ENCODE measurements around the gene ARHGEF12. TPM values are rescaled to one million over a fixed set of nuclear protein-coding genes. Genes with fewer than 3 reads are reported as not detected.

ARHGEF12 gene
- polyA plus RNA-seq, 3 donors, result 0.25 to 0.87 (median 0.27) TPM

DNA sequence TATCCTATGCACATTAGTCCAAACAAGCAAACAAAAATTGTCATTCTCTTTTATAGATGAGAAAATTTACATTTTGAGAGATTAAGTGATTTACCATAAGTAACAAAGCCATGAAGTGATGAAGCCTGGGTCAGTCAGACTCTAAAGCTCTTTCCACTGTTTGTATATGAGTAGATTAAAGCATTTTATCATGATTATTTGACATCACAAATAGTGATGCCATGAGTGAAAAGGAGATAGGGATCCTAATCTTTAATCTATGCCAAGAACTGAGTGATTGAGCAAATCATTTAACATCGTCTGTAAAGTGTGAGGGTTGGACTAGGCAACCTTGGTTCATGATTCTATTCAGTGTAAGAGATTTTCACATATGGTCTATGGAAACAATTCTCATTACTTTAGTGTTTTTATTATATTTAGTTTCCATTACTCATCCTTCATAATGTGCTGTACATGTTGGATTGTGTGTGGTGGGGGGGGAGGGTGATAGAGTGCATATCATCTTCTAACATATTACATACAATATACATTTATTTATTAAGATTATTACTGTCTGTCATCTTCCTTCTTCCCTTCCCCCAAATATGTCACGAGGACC, 50.7 kb downstream of the ARHGEF12 start:
- Mint-ChIP-seq H3K27me3 (ENCODE audit: low read depth in 3 of 3) (peaks cover 9 to 47% (median 33%) of the 10 kb centered on the region in 3 donors), H3K9me3 (peaks cover 2 to 11% (median 2%) of the 10 kb centered on the region in 7 donors), H3K27ac (no peak overlapping the region), H3K4me3 (no peak overlapping the region), H3K4me1 (no peaks in the 10 kb centered on the region), H3K36me3 (no peaks in the 10 kb centered on the region)
- peaks cover 41 to 78% of the 10 kb centered on the region in 2 donors for H3K27me3 ChIP-seq (ENCODE audit: control insufficient read depth in 2 of 2, insufficient read depth in 2 of 2, low read length in 2 of 2)
- no peaks in the 10 kb centered on the region for H3K79me2 ChIP-seq (ENCODE audit: insufficient read depth, low read length)
- no peak overlapping the region for H3K27ac ChIP-seq (ENCODE audit: low read depth in 1 of 2, low read length in 2 of 2)
- no peak for TF ChIP-seq CTCF (IDR thresholded peaks at IDR 0.05)
- no peaks in the 10 kb centered on the region for H4K20me1 ChIP-seq (ENCODE audit: insufficient read depth, low read length)
- DNase-seq, result no peak
- no peaks in the 10 kb centered on the region for H3K36me3 ChIP-seq (replicated peaks in 1 of 2; ENCODE audit: control insufficient read depth in 1 of 2, insufficient read depth in 2 of 2, low read length in 2 of 2)
- intact Hi-C loops (cut with micrococcal nuclease), result no loop called here
- H2AFZ ChIP-seq (ENCODE audit: insufficient read depth, low read depth, low read length, poor library complexity, severe bottlenecking), result no peak overlapping the region
- H3K4me2 ChIP-seq (replicated peaks; ENCODE audit: extremely low read depth, low read length, poor library complexity, severe bottlenecking), result no peak overlapping the region
- no peak overlapping the region for H3K9ac ChIP-seq (ENCODE audit: insufficient read depth, low read length, poor library complexity, severe bottlenecking)
- H3K4me1 ChIP-seq (ENCODE audit: control insufficient read depth in 1 of 2, insufficient read depth in 2 of 2, low read length in 2 of 2), result no peaks in the 10 kb centered on the region
- no CpG with 5 or more reads among the region's 2 CpGs for WGBS (ENCODE audit: insufficient coverage)
- no peaks in the 10 kb centered on the region for H3K9me3 ChIP-seq (replicated peaks in 1 of 2; ENCODE audit: control insufficient read depth in 1 of 2, insufficient read depth in 1 of 2, low read length in 2 of 2)
- H3K4me3 ChIP-seq (replicated peaks in 1 of 3; ENCODE audit: low read depth in 2 of 3, low read length in 3 of 3), result no peak overlapping the region

DNA sequence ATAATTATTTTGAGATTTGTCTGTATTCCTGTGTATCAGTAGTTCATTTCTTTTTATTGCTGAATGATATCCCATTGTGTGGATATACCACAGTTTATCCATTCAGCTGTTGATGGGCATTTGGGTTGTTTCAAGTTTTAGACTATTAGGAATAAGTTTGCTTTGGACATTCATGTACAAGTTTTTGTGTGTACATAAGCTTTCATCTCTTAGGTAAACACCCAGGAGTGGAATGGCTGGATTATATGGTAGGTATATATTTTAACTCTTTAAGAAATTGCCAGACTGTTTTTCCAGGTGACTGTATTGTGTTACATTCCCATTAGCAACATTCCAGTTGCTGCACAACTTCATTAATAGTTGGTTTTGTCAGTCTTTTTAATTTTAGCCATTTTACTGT, 52.0 kb downstream of the ARHGEF12 start:
- no peak overlapping the region for H3K4me2 ChIP-seq (replicated peaks; ENCODE audit: extremely low read depth, low read length, poor library complexity, severe bottlenecking)
- Mint-ChIP-seq H3K36me3 (no peaks in the 10 kb centered on the region), H3K27me3 (ENCODE audit: low read depth in 3 of 3) (peaks cover 13 to 51% (median 30%) of the 10 kb centered on the region in 3 donors), H3K4me1 (no peaks in the 10 kb centered on the region), H3K27ac (no peak overlapping the region), H3K4me3 (no peak overlapping the region), H3K9me3 (peaks cover 0 to 7% (median 2%) of the 10 kb centered on the region in 7 donors)
- H3K9me3 ChIP-seq (replicated peaks in 1 of 2; ENCODE audit: control insufficient read depth in 1 of 2, insufficient read depth in 1 of 2, low read length in 2 of 2), result no peaks in the 10 kb centered on the region
- no peak overlapping the region for H3K4me3 ChIP-seq (replicated peaks in 1 of 3; ENCODE audit: low read depth in 2 of 3, low read length in 3 of 3)
- H3K27me3 ChIP-seq (ENCODE audit: control insufficient read depth in 2 of 2, insufficient read depth in 2 of 2, low read length in 2 of 2), result peaks cover 42 to 78% of the 10 kb centered on the region in 2 donors
- no peaks in the 10 kb centered on the region for H3K4me1 ChIP-seq (ENCODE audit: control insufficient read depth in 1 of 2, insufficient read depth in 2 of 2, low read length in 2 of 2)
- no peaks in the 10 kb centered on the region for H3K36me3 ChIP-seq (replicated peaks in 1 of 2; ENCODE audit: control insufficient read depth in 1 of 2, insufficient read depth in 2 of 2, low read length in 2 of 2)
- TF ChIP-seq CTCF (IDR thresholded peaks at IDR 0.05), result no peak
- no peaks in the 10 kb centered on the region for H3K79me2 ChIP-seq (ENCODE audit: insufficient read depth, low read length)
- no peak for DNase-seq
- no peak overlapping the region for H3K27ac ChIP-seq (ENCODE audit: low read depth in 1 of 2, low read length in 2 of 2)
- no peaks in the 10 kb centered on the region for H4K20me1 ChIP-seq (ENCODE audit: insufficient read depth, low read length)
- no peak overlapping the region for H2AFZ ChIP-seq (ENCODE audit: insufficient read depth, low read depth, low read length, poor library complexity, severe bottlenecking)
- intact Hi-C loops (cut with micrococcal nuclease), result no loop called here
- H3K9ac ChIP-seq (ENCODE audit: insufficient read depth, low read length, poor library complexity, severe bottlenecking), result no peak overlapping the region
